ENCODE results near the gene IARS1.

Gene IARS1

GRCh38 chr9:92293452-92294296 is at the start of gene IARS1:
IARS1 (minus strand) TSS chr9:92293697; CDS start chr9:92289419, 4,278 bp downstream.
- TF ChIP-seq CTCF (IDR thresholded peaks at IDR 0.05; ENCODE audit: low read depth, low read length, missing control alignments): peak; percentile 17
- peak within 1 kb of the TSS; percentile 89 for H3K4me3 ChIP-seq (replicated peaks; ENCODE audit: low read depth, low read length)
- DNase-seq (ENCODE audit: extremely low read depth, low read depth): peak; percentile 95

GRCh38 chr9:92342825-92343488 is 49.5 kb upstream of the IARS1 start:
- H3K4me3 ChIP-seq (replicated peaks; ENCODE audit: low read depth, low read length): no peak overlapping the region
- DNase-seq (ENCODE audit: extremely low read depth, low read depth): no peak
- no peak for TF ChIP-seq CTCF (IDR thresholded peaks at IDR 0.05; ENCODE audit: low read depth, low read length, missing control alignments)

DNA sequence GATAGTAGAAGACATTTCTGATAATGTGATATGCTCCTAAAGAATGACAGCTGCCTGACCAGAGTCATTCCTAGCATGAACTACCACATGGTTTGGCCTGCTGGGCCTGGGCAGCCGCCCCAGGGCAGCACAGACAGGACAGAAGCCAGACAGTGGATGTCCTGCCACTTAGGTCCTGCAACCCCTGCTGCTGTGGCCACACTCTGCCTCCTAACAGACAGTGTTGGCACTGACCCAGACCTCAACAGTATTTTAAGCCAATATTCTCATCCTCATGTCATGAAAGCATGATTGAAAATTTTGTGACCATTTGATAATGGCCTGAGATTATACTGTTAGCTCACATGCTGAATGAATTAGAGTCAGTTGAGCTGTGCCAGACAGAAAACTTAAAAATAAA is 48.1 kb upstream of the IARS1 start:
- no peak overlapping the region for H3K4me3 ChIP-seq (replicated peaks; ENCODE audit: low read depth, low read length)
- TF ChIP-seq CTCF (IDR thresholded peaks at IDR 0.05; ENCODE audit: low read depth, low read length, missing control alignments): no peak
- no peak for DNase-seq (ENCODE audit: extremely low read depth, low read depth)

DNA sequence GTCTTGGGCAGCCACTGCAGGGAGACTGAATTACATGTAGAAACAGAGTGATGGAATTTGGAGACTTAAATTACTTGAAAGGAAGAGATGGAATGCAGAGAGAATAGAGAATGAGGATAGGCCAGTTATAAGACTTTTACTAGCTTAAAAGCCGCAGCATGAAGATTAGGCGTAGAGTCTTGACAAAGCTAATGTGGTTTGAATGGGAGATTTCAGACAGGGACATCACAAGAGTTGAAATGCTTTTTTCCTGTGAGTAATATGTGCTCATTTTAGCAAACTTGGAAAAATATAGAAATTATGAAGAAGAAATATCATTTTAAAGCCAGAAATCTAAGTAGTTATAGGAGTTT is 39.8 kb upstream of the IARS1 start:
- no peak overlapping the region for H3K4me3 ChIP-seq (replicated peaks; ENCODE audit: low read depth, low read length)
- TF ChIP-seq CTCF (IDR thresholded peaks at IDR 0.05; ENCODE audit: low read depth, low read length, missing control alignments): no peak
- DNase-seq (ENCODE audit: extremely low read depth, low read depth): no peak

DNA sequence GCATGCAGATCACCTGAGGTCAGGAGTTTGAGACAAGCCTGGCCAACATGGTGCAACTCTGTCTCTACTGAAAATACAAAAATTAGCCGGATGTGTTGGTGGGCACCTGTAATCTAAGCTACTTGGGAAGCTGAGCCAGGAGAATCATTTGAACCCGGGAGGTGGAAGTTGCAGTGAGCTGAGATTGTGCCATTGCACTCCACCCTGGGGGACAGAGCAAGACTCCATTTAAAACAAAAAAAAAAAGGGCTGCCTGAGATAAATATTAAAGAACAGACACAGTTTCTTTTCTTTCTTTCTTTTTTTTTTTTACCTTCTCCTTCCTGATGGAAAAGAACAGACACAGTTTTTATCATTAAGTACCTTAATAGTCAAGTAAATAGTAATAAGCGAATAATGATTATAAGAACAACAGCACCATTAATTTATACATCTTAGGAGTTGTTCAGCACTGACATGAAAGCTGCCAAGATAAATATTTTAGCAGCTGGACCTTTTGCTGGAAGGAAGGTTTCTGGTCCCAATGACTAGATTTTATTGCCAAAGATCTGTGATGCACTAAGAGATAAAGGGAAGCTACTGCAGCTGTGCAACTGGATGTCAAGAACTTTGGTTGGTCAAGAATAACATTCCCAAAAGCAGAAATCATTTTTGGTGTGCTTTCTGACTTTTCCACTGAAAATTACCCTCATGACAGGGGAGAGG is 39.2 kb upstream of the IARS1 start:
- no peak for TF ChIP-seq CTCF (IDR thresholded peaks at IDR 0.05; ENCODE audit: low read depth, low read length, missing control alignments)
- DNase-seq (ENCODE audit: extremely low read depth, low read depth): no peak
- H3K4me3 ChIP-seq (replicated peaks; ENCODE audit: low read depth, low read length): no peak overlapping the region

GRCh38 chr9:92328225-92328624 is 34.7 kb upstream of the IARS1 start:
- peak; percentile 46 for DNase-seq (ENCODE audit: extremely low read depth, low read depth)
- peak; percentile 49 for TF ChIP-seq CTCF (IDR thresholded peaks at IDR 0.05; ENCODE audit: low read depth, low read length, missing control alignments)
- no peak overlapping the region for H3K4me3 ChIP-seq (replicated peaks; ENCODE audit: low read depth, low read length)

Measured in HFF-Myc (cell line).